GM06990 (cell line): Measurements from ENCODE around the gene TRPM2.

Experiments
- DNase-seq: peaks from one replicate; pipeline ENCODE4 v3.0.0-alpha.2; 2011; ENCODE audit not compliant: insufficient read length; ENCODE audit errors: extremely low read depth
- H3K27me3 ChIP-seq: replicated peaks from 2 replicates; pipeline ENCODE4 v1.6.0; 2011; ENCODE audit warnings: low read length; ENCODE audit not compliant: control insufficient read depth, insufficient read depth
- H3K36me3 ChIP-seq: 2 replicates; pipeline ENCODE4 v1.5.1; 2011; ENCODE audit warnings: low read length; ENCODE audit not compliant: control insufficient read depth, insufficient read depth
- H3K4me3 ChIP-seq: replicated peaks from 2 replicates; pipeline ENCODE4 v1.5.1; 2011; ENCODE audit warnings: low read depth, mild to moderate bottlenecking, control low read depth, low read length
- CTCF ChIP-seq: IDR thresholded peaks from 2 replicates; pipeline ENCODE4 v1.5.1; 2011; ENCODE audit warnings: low read length, control low read depth, mild to moderate bottlenecking, inconsistent platforms; ENCODE audit not compliant: insufficient read depth, poor library complexity, severe bottlenecking

TRPM2 gene

GRCh38 chr21:44331209-44331608 is 22.2 kb upstream of the TRPM2 start:
- no peak for DNase-seq
- no peaks in the 10 kb centered on the region for H3K27me3 ChIP-seq
- no peak for TF ChIP-seq CTCF
- no peak overlapping the region for H3K4me3 ChIP-seq
- peaks cover 9% of the 10 kb centered on the region for H3K36me3 ChIP-seq

GRCh38 chr21:44331650-44332307 is 21.6 kb upstream of the TRPM2 start:
- Histone ChIP-seq H3K4me3 (no peak overlapping the region), H3K27me3 (no peaks in the 10 kb centered on the region), H3K36me3 (peaks cover 6% of the 10 kb centered on the region)
- no peak for DNase-seq
- no peak for TF ChIP-seq CTCF

- DNase-seq: no peak
- Histone ChIP-seq H3K4me3 (no peak overlapping the region), H3K36me3 (peaks cover under 1% of the 10 kb centered on the region; the same call in 1 of the 2 replicates), H3K27me3 (no peaks in the 10 kb centered on the region)
- no peak for TF ChIP-seq CTCF
Measured at GRCh38 chr21:44332383-44332782, 21.0 kb upstream of the TRPM2 start.

GRCh38 chr21:44332965-44333364 is 20.5 kb upstream of the TRPM2 start:
- DNase-seq: no peak
- Histone ChIP-seq H3K4me3 (no peak overlapping the region), H3K36me3 (no peaks in the 10 kb centered on the region; the same call in 1 of the 2 replicates)

GRCh38 chr21:44333509-44334328 is 19.7 kb upstream of the TRPM2 start:
- no peaks in the 10 kb centered on the region; the same call in 1 of the 2 replicates for H3K36me3 ChIP-seq
- H3K27me3 ChIP-seq: no peaks in the 10 kb centered on the region
- H3K4me3 ChIP-seq: no peak overlapping the region
- TF ChIP-seq CTCF: no peak
- no peak for DNase-seq

More at GRCh38 chr21:44332965-44333364, 20.5 kb upstream of the TRPM2 start:
- no peak for TF ChIP-seq CTCF
- H3K27me3 ChIP-seq: no peaks in the 10 kb centered on the region
